Measurements from ENCODE around the gene MYO9A. TPM values are rescaled to one million over a fixed set of nuclear protein-coding genes. Genes with fewer than 3 reads are reported as not detected.

Gene MYO9A
- total RNA-seq, 1 experiment from 2014 or later: 30.1 TPM

- H3K27ac ChIP-seq (ENCODE audit: low read depth, low read length, poor library complexity, severe bottlenecking): no peak overlapping the region
- no peaks in the 10 kb centered on the region for H3K36me3 ChIP-seq (ENCODE audit: insufficient read depth, low read length, poor library complexity, severe bottlenecking)
- POLR2A ChIA-PET (ENCODE audit: low non-redundant PET): no interaction called here
- CTCF ChIA-PET: no interaction called here
- intact Hi-C loops (cut with micrococcal nuclease; ENCODE audit: unreplicated experiment): no loop called here
- no TSS peak for BruUV-seq (replicated peaks)
- TF ChIP-seq EZH2 (IDR thresholded peaks at IDR 0.05; ENCODE audit: borderline replicate concordance, low read depth, low read length, poor library complexity, severe bottlenecking): no peak
- no peak for TF ChIP-seq CTCF (conservative IDR thresholded peaks at IDR 0.05; ENCODE audit: low read depth, low read length)
- no peaks in the 10 kb centered on the region for H3K4me1 ChIP-seq (ENCODE audit: insufficient read depth, low read length, poor library complexity, severe bottlenecking)
- H3K9me3 ChIP-seq (ENCODE audit: low read depth, low read length, poor library complexity, severe bottlenecking): no peaks in the 10 kb centered on the region
- H3K27me3 ChIP-seq (replicated peaks; ENCODE audit: insufficient read depth, low read depth, low read length, poor library complexity): no peaks in the 10 kb centered on the region
- no peak overlapping the region for H3K4me3 ChIP-seq (ENCODE audit: low read depth, low read length, poor library complexity, severe bottlenecking)
- DNase-seq (ENCODE audit: low spot score): no peak
These were observed 144.6 kb downstream of the MYO9A start for GRCh38 chr15:71973366-71973765.

GRCh38 chr15:71971905-71972304 lies 146.0 kb downstream of the MYO9A start:
- intact Hi-C loops (cut with micrococcal nuclease; ENCODE audit: unreplicated experiment): no loop called here

DNA sequence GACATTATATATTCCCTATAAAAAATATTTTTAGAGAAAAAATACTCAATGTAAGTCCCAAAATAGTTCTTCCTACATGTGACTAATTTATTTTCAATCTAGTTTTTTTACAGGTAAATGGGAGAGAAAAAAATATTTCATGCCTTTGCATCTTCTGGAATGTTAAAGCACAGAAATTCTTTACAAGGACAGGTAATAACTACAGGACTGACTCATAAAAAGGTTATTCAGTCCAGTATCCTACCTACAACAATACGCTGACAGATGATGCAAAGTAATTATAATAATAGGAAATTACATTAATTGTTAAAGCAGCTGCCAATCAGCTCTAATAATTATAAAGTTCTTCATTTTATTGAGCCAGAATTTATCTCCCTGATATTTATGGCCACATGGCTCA lies 147.5 kb downstream of the MYO9A start:
- H3K9me3 ChIP-seq (ENCODE audit: low read depth, low read length, poor library complexity, severe bottlenecking): no peaks in the 10 kb centered on the region
- intact Hi-C loops (cut with micrococcal nuclease; ENCODE audit: unreplicated experiment): no loop called here
- no peaks in the 10 kb centered on the region for H3K27me3 ChIP-seq (replicated peaks; ENCODE audit: insufficient read depth, low read depth, low read length, poor library complexity)
- TF ChIP-seq CTCF (conservative IDR thresholded peaks at IDR 0.05; ENCODE audit: low read depth, low read length) (no peak), EZH2 (IDR thresholded peaks at IDR 0.05; ENCODE audit: borderline replicate concordance, low read depth, low read length, poor library complexity, severe bottlenecking) (no peak)
- no peak overlapping the region for H3K27ac ChIP-seq (ENCODE audit: low read depth, low read length, poor library complexity, severe bottlenecking)
- ChIA-PET CTCF (no interaction called here), POLR2A (ENCODE audit: low non-redundant PET) (no interaction called here)
- H3K4me1 ChIP-seq (ENCODE audit: insufficient read depth, low read length, poor library complexity, severe bottlenecking): no peaks in the 10 kb centered on the region
- BruUV-seq (replicated peaks): no TSS peak
- H3K36me3 ChIP-seq (ENCODE audit: insufficient read depth, low read length, poor library complexity, severe bottlenecking): no peaks in the 10 kb centered on the region
- no peak for DNase-seq (ENCODE audit: low spot score)
- no peak overlapping the region for H3K4me3 ChIP-seq (ENCODE audit: low read depth, low read length, poor library complexity, severe bottlenecking)

More at GRCh38 chr15:71971905-71972304, 146.0 kb downstream of the MYO9A start:
- no peak for TF ChIP-seq CTCF (conservative IDR thresholded peaks at IDR 0.05; ENCODE audit: low read depth, low read length)
- no peak for TF ChIP-seq EZH2 (IDR thresholded peaks at IDR 0.05; ENCODE audit: borderline replicate concordance, low read depth, low read length, poor library complexity, severe bottlenecking)
- Histone ChIP-seq H3K4me1 (ENCODE audit: insufficient read depth, low read length, poor library complexity, severe bottlenecking) (no peaks in the 10 kb centered on the region), H3K36me3 (ENCODE audit: insufficient read depth, low read length, poor library complexity, severe bottlenecking) (no peaks in the 10 kb centered on the region), H3K27ac (ENCODE audit: low read depth, low read length, poor library complexity, severe bottlenecking) (no peak overlapping the region), H3K9me3 (ENCODE audit: low read depth, low read length, poor library complexity, severe bottlenecking) (no peaks in the 10 kb centered on the region), H3K27me3 (replicated peaks; ENCODE audit: insufficient read depth, low read depth, low read length, poor library complexity) (no peaks in the 10 kb centered on the region), H3K4me3 (ENCODE audit: low read depth, low read length, poor library complexity, severe bottlenecking) (no peak overlapping the region)
- ChIA-PET CTCF (no interaction called here), POLR2A (ENCODE audit: low non-redundant PET) (no interaction called here)
- DNase-seq (ENCODE audit: low spot score): no peak
- BruUV-seq (replicated peaks): no TSS peak
